ENCODE data around the gene DIAPH2.
"Not testable (repeated sequence)": the region's sequence is repeated elsewhere in the genome, so short reads cannot be mapped to it uniquely, and the experiment has no call there.

DIAPH2 gene

DNA sequence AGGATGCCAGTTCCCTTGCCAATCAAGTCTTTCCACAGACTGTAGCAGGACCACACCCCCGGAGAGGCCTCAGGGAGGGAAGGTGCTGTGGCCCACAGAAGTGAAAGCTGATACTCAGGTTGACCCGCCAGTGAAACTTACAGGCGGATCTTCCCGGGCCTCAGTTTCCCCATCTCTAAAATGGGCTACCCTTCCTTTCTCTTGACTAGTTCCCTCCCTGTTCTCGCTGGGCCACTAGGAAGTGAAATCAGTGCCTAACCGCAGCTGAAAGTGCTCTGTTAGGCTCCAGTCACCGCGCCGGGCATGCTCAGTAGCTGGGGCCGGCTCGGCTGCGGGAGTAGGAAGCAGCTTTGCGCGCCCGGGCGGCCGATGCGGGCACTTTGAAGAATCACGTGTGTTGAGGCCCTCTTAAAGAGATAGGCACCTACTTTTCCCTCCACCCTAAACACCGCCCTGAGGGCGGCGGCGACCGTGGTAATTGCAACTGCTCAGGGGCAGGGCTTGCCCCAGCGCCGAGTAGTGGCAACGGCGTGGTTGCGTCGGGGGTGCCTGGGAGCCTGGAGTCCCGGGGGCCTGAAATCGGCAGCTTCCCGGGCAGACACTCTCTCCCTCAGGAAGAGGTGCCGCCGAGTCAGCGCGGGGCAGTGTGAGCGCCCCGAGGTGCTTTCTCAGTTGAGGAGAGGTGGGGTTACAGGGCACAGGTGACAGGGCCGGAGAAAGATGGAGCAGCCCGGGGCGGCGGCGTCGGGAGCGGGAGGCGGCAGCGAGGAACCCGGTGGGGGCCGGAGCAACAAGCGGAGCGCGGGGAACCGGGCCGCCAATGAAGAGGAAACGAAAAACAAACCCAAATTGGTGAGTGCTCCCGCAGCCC, at the start of gene DIAPH2:
TSS of gene DIAPH2 (plus strand) at position 504 of the 871 bp plus-strand sequence.
- peak; percentile 90 for DNase-seq

DNA sequence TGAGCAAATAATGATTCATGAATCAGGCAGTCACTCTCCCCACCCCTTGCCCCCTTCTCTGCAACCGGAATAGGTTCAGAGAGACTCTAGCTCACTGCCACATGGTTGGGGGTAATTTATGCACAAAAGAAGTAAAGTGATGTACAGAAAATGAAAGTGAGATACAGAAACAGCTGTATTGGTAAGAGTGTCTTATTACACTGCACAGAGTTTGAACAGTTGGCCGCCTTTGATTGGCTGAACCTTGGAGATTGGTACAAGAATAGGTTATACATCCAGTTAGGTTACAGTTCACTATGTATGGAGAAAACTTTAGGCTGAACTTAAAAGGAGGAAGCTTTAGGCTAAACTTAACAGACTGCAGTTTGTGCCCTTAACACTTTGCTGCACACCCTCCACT, 34.6 kb upstream of the DIAPH2 start:
- no peak for DNase-seq

DNA sequence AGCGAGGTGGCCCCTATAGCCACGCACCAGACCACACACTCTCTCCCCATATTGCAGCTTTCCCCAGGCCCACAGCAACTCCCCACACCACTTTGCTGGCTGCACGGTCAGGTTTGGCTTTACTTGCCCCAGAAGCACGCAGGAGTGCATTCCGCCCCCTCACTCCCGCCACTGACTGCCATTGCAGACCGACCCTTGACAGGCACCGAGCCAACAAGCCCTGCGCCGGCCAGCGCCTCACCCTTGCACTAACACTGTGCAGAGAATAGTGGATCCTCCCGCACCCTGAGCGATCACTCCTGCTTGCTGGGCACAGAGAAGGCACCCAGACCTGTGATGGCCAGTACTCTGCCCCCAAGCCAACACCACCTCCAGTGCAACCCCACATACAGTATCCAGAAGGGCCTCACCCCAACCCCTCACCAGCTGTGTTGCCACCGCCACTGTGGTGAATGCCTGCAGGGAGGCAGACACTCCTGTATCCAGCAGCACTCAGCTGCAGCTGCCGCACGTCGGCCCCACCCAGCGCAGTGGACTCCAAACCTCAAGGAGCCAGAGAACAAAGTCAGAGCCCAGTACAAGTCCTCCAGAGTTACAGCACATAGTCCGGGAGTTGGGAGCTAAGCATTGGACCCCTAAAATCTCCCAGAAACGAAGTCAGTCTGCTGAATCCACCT, 28.6 kb upstream of the DIAPH2 start:
- no peak for DNase-seq

DNA sequence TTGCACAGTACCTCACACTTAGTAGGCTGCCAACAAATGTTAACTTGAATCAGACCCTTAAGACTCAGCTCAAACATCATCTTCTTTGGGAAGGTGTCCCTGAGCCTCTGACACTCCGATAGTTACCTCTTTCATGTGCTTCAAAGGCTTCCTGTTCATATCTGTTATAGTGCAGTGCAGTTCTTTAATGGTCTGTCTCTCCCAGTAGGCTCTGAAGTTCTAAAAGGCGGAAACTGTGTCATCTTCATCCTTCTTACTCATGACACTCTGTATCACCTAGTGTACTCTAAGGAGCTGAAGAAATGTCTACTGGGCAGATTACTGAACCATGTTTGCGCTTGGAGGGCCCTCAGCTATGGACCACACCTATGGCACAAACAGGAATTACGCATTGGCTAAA, 2.1 kb upstream of the DIAPH2 start:
- no peak for DNase-seq

DNA sequence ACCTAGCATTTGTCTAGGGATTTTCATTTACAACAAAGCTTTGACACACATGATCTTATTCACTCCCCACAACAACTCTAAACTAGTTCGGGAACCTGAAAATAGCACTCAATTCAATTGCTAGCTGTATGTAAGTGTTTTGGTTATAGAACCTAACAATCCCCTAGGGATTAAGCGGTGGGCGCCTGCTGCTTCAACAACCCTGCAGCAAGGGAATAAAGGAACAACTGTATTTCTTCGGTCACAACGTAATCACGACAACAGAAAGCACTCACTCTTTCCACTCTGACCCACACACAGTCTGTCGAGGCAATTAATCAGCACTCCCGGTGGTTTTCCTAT, 674 bp upstream of the DIAPH2 start:
- no peak for DNase-seq

DNA sequence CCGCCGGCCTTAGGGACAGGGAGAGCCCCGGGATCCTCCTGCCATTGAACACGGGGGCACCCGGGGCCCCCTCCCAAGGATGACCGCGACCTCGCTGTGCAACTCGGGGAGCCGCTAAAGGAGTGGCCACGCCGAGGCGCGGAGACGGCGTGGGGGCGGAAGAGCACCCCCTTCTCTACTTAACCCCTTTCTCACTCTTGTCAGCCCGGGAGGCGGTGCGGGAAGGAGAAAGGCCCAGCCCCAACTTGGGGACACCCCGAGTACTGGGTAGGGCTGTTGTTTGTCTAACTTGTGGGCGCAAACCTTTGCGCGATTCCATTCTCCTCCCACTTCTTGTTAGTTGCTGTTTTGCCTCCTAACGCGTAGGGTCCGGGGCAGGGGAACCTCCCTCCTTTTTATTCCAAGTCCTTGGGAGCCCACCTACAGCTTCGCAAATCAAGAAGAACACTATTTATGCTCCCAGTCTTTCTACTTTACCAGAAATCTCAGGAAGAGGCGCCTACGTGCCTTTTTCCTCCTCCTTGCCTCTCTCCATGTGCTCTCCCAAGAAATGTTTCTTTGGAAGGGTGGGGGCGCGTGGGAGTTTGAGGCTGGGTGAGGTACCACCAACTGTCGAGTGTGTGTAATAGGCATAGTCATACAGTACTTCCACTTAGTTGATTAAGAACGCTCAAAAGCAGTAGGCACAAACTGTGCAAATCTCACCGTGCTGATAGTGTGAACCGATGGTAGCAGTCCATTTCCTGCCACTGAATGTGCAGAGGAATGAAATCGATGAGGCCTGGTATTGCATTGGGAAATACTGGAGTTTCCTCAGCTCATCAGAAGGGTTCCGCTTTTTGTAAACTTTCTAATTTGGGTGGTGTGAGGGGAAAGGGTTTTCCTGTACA, 813 bp downstream of the DIAPH2 start:
- peak; percentile 48 for DNase-seq

DNA sequence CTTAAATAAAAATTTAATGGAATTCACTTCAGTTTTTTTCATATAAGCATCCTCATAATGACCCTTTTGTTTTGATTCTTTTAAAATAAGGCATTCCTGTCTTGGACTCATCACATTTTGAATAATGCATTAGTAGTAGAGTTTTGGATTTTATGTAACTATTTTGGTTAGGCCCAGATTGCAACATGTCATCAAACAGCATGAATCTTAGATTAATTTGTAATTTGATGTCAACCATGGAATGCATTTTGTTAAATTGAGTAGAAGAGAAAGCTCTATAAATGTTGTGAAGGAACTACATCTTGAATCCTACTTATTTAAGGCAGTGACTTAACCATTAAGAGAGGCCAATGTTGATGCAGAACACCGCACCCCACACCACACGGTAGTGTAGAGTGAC, 3.1 kb downstream of the DIAPH2 start:
- DNase-seq = no peak

DNA sequence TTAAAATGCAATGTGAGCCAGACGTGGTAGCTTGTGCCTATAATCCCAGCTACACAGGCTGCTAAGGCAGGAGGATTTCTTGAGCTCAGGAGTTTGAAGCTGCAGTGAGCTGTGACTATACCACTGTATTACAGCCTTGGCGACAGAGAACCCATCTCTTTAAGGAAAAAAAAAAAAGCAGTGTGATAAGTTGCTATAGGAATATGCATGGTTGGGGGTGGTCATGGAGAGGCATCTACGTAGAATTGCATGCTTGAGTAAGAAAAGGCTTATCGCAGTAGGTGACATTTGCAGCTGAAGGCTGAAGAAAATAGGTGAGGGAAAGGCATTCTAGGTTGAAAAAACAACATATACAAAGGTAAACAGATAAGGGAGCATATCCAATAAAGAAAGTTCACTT, 4.1 kb downstream of the DIAPH2 start:
- DNase-seq = no peak

DNA sequence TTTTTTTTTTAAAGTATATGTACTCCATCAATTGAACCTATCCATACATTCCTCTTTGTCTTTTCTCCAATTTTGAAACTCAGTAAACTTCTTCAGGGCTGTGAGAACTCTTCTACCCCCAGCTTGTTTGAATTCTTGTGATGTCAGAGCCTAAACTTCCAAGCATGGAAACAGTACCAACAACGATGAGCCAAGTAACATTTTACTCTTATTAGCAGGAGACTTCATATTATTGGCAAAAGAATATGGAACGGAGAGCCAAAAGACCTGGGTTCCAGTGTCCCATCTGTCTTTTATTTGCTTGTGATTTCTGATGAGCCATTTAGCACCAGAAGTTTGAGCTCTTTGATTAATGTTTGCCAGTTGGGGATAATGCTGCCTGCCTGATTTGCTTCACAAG, 5.3 kb downstream of the DIAPH2 start:
- DNase-seq = no peak

DNA sequence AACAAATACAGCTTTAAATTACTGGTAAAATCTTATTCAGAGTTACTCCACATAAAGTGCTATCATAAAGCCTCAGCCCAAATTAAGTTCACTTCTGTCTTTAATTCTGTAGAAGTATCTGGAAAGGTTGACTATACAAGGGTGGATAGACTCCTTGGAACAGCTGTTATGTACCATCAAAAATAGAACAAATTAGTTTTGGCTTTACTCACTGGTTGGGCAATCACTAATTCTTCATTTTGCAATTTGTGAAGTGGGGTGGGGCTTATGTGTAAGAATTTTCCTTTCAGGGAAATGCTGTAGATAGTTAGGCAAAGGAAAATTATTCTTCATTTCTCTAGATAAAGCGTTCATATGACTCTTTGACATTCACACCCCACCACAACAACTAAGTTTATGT, 7.8 kb downstream of the DIAPH2 start:
- no peak for DNase-seq

DNA sequence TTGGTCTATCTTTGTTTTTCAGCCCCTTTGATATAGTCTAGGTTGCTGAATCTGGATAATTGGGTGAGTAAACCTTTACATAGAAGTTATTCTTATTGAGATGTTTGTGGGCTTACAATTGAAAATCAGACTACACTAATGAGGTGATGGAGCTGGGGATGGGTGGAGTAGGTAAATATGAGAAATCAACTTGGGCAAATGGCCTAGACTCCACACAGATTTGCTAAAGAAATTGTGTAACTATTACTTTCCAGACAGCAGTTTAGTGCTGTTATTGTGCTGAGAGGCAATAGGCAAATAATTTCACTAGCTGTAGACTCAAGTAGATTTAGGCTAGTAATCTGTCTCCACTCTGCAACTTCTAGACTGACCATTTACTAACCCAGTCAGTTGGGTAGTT, 8.2 kb downstream of the DIAPH2 start:
- no peak for DNase-seq

DNA sequence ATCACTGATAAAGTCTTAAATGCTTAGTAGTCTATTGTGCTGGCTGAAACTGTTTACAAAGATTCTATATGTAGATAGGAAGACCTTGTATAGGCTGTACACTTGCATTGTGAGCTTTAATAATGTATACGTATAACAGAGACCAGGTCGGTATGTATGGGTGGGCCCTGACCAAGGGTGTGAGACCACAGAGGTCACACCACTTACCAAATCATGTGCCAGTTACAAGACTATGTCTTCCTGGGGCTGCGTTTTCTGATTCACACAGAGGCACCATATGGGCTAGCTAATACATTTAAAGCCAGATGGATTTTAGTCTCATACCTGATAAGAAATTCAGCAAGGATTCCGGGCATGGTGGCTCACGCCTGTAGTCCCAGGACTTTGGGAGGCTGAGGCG, 8.8 kb downstream of the DIAPH2 start:
- no peak for DNase-seq

DNA sequence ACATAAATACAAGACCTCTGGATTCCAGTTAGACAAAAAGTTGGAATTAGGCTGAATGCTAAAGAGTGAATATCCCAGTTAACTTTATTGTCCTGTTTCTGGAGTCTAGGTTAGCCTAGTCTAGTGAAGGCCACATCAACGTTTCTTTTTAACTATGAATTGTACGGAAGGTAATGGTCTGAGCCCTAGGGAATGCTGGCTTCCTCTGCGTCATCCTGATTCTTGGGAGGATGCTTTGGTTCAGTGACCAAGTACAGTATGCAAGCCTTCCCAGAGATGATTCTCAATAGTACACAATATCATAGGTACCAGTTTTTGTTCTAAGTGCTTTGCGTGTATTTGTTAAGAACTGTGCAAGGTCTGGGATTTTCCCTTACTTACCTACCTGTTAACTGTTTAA, 11.8 kb downstream of the DIAPH2 start:
- DNase-seq = no peak

DNA sequence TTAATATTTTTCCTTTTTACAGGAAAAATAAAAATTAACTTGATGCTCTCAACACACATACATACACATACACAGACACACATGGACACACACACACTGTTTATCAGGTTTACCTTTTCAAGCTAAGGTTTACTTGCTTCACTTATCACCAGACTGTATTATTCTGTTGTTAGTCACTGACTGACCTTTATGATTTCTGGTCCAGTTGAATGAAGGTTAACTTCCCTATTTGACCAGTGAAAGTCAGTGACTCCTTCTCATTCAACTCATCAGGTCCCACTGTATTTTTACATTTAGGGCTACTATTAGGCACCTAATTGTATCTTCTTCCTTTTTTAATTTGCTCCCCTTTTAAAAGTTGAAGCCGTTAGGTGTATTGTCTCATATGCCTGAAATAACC, 16.0 kb downstream of the DIAPH2 start:
- no peak for DNase-seq

DNA sequence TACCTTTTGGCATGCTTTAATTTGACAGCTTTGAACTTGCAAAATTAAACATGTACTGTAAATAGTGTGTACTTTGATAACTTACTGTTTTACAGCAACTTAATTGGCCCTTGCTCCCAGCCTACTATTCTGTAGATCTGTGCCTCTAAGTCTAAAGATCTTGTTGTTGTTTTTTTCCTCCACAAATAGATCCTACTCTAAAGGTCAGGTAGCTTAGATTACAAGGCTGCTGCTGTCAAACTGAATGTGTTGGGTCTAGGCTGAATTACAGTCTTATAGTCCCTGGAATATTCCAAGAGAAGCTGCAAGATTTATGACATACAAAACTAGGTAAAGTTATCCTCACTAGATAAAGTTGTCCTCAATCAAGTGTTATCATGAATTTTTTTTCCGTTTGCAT, 18.7 kb downstream of the DIAPH2 start:
- no peak for DNase-seq

DNA sequence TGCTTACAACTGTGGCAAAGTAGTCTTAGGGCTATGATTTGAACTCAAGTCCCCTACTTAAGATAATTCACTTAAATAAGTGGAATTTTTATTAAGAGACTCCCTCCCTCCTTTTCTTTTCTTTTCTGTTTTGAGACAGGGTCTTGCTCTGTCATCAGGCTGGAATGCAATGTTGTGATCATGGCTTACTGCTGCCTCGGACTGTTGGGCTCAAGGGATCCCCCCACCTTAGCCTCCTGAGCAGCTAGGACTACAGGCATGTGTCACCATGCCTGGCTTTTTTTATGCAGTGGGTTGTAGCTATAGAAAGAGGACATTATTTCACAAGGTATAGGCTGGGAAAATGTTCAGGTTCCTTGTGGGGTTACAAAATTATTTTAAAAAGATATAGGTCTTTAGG, 19.2 kb downstream of the DIAPH2 start:
- no peak for DNase-seq

DNA sequence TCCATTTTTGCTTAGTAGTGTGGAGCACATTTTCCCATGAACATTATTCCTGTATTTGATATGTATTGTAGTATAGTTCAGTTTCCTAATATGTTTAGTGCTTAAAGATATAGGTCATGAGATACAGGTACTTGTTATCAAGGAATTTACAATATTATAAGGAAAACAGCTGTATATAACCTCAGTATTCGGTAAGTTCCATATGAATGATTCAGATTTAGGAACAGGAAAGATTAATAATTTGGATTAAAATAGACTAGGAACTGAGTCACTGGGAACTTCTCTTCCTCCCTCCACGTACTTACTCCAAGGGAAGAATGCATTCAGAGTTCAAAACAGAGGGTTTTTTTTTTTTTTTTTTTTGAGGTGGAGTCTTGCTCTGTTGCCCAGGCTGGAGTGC, 20.0 kb downstream of the DIAPH2 start:
- DNase-seq = no peak

DNA sequence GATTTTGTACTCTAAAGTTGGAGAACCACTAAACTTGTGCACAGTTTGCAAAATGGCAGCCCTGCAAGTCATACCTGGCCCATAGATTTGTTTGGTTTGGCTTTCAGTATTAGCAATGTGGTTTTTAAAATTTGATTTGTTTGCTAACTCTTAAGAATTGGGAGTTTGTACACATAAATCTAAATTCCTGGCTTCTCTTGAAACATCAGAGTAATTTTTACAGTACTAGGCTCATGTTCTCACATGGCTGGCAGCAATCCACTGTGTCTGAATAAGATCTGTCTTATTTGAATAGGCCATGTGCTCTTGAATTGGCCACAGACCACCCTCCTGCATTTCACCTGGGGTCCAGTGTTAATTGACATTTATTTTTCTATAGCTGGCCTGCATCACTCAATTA, 21.3 kb downstream of the DIAPH2 start:
- DNase-seq = no peak

DNA sequence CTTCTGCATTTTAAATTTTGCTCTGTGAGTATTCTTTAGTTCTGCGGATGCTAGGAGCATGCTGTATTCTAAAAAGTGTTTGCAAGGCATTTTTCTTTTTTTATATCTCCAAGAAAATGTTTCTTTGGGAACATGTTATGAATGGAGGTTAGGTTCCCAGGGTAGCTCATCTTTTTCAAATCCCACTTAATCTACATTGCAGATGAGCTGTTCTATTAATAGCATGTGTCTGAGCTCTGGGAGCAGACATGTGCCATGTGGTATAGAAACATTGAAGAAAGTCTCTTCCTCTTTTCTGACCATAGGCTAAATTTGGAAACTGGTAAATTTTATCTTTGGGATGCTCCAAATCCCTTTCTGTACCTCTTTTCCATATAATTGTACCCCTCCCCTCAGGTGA, 23.2 kb downstream of the DIAPH2 start:
- DNase-seq = no peak

DNA sequence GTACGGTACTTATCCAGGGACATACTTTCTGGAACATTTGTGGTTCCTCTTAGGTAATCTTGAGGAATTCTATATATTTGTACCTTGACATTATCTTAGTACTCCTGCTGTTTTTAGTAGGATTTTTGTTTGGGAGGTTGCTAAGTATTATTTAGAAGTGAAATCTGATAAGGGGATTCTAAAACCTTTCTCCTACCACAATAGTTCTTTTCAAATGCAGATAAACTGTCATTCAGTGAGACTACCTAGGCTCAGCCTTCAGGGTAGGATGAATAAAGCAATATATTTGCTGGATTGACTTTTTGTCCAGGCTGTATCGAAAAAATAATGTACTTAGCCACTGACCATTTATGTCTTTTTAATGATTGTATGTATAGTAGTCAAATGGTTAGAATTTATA, 25.4 kb downstream of the DIAPH2 start:
- no peak for DNase-seq

DNA sequence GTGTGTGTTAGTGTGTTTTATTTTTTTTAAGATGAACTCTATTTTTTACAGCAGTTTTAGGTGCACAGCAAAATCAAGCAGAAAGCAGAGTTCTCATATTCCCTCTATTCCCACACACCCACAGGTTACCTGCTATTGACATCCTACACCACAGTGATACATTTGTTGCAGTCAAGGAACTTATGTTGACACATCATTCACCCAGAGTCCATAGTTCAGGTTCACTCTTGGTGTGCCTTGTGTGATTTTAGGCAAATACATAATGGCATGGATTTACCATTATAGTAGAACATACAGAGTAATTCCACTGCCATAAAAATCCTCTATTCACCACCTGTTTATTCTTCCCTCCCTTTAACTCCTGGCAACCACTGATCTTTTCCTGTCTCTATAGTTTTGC, 28.7 kb downstream of the DIAPH2 start:
- peak; percentile 41 for DNase-seq

DNA sequence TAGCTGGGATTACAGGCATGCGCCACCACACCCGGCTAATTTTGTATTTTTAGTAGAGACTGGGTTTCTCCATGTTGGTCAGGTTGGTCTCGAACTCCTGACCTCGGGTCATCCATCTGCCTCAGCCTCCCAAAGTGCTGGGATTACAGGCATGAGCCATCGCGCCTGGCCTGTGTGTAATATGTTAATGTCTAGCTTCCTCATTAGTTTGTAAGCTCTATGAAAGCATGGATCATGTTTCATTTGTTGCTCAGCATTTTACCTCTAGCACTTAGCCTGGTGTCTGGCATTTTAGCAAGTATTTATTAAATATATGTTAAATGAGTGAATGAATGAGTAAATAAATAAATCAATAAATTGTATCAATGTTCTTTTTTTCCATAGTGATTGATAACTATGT, 29.8 kb downstream of the DIAPH2 start:
- not testable (repeated sequence) for DNase-seq

DNA sequence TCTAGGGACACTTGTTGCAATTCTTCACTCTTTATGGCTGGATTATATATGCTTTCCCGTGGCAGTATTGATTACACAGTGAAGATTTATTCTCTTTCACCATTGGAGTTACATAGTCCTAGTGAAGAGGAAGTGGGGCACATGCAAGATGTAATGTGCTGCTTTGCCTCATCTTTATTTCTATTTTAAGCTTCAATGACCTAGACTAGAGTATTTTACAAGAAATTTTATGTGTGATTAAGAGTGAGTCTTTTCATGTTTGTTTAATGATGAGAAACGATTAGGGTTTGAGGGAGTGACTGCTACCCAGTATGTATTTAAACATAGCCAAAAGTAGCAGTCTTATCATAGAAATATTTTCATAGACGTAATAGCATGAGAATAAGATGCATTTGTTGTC, 30.8 kb downstream of the DIAPH2 start:
- no peak for DNase-seq
